Measurements from ENCODE around the gene ZNF121.

Gene ZNF121

DNA sequence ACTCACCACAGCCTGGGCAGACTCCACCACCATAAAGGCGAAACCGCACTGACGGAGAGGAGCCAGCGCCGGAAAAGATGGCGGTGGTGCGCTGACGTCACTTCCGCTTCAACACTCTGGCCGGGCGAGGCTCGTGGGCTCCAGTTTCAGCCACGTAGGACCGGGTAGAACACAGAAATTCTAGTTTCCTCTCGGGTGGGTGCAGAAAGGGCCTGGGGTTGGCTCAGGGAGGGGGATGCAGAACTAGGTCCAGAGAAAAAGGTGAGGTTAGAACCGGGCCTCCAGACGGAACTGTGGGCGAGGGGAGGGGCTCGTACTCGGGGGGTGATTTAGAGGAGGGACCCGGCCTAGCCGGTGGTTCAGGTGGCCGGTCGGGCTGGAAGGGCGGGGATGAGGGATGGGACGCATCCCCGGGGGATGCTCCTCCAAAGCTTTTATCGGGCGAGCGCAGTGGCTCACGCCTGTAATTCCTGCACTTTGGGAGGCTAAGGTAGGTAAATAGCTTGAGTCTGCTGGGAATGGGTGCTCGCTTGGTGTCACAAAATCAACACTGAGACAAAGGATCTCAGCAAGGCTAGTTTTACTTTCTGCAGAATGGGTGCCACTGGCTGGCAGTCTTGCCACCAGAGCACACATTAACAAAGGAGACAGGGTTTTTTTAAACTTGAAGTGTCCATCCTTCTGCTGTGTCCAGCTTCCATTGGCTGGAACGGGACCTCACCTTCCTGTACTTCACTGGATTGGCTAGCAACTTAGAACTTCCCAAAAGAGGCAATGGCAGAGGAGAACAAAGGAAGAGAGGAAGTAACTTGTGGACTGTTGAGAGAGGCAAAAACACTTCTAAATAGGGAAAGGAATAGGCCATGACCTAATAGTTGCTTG is 37.1 kb upstream of the ZNF121 start, which contains the start of gene ZNF561:
TSS of gene ZNF561 (minus strand) at position 77 of the 882 bp plus-strand sequence. CDS start 1,776 bp downstream, outside the sequence.
- no peak for TF ChIP-seq ZNF565 (CRISPR knock-in tag; conservative IDR thresholded peaks at IDR 0.05; ENCODE audit: low read depth)
- TF ChIP-seq, protein P1, sequence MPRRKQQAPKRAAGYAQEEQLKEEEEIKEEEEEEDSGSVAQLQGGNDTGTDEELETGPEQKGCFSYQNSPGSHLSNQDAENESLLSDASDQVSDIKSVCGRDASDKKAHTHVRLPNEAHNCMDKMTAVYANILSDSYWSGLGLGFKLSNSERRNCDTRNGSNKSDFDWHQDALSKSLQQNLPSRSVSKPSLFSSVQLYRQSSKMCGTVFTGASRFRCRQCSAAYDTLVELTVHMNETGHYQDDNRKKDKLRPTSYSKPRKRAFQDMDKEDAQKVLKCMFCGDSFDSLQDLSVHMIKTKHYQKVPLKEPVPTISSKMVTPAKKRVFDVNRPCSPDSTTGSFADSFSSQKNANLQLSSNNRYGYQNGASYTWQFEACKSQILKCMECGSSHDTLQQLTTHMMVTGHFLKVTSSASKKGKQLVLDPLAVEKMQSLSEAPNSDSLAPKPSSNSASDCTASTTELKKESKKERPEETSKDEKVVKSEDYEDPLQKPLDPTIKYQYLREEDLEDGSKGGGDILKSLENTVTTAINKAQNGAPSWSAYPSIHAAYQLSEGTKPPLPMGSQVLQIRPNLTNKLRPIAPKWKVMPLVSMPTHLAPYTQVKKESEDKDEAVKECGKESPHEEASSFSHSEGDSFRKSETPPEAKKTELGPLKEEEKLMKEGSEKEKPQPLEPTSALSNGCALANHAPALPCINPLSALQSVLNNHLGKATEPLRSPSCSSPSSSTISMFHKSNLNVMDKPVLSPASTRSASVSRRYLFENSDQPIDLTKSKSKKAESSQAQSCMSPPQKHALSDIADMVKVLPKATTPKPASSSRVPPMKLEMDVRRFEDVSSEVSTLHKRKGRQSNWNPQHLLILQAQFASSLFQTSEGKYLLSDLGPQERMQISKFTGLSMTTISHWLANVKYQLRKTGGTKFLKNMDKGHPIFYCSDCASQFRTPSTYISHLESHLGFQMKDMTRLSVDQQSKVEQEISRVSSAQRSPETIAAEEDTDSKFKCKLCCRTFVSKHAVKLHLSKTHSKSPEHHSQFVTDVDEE (CRISPR knock-in tag; IDR thresholded peaks at IDR 0.05), result 0 out of 2 replicates have a peak, but pooled peaks have one; percentile 27
- TF ChIP-seq CSDC2 (CRISPR knock-in tag; IDR thresholded peaks at IDR 0.05), result 0 out of 2 replicates have a peak, but pooled peaks have one; percentile 8
- TF ChIP-seq GLIS3 (CRISPR knock-in tag; IDR thresholded peaks at IDR 0.05), result 0 out of 2 replicates have a peak, but pooled peaks have one; percentile 27
- peak; percentile 55; the same call in 1 of the 2 replicates for TF ChIP-seq PATZ1 (CRISPR knock-in tag; IDR thresholded peaks at IDR 0.05; ENCODE audit: borderline replicate concordance)
- TF ChIP-seq ISL1 (CRISPR knock-in tag; IDR thresholded peaks at IDR 0.05), result no peak
- peak; percentile 95 for ATAC-seq

- no peak for TF ChIP-seq ARNTL (CRISPR knock-in tag; IDR thresholded peaks at IDR 0.05; ENCODE audit: borderline replicate concordance, low read depth)
- no peak for ATAC-seq
Measured at GRCh38 chr19:9620842-9621155, 36.5 kb upstream of the ZNF121 start.

- TF ChIP-seq ISL1 (CRISPR knock-in tag; IDR thresholded peaks at IDR 0.05) (no peak), SNAI2 (CRISPR knock-in tag; IDR thresholded peaks at IDR 0.05) (no peak), ZFP30 (CRISPR knock-in tag; IDR thresholded peaks at IDR 0.05) (no peak), BACH2 (CRISPR knock-in tag; IDR thresholded peaks at IDR 0.05; ENCODE audit: borderline replicate concordance) (no peak), CSDC2 (CRISPR knock-in tag; IDR thresholded peaks at IDR 0.05) (no peak), OSR1 (CRISPR knock-in tag; IDR thresholded peaks at IDR 0.05) (no peak), RARB (CRISPR knock-in tag; IDR thresholded peaks at IDR 0.05) (no peak), PPARA (CRISPR knock-in tag; IDR thresholded peaks at IDR 0.05; ENCODE audit: borderline replicate concordance) (no peak), CSRNP3 (CRISPR knock-in tag; IDR thresholded peaks at IDR 0.05) (no peak), PATZ1 (CRISPR knock-in tag; IDR thresholded peaks at IDR 0.05; ENCODE audit: borderline replicate concordance) (no peak), CREB5 (CRISPR knock-in tag; IDR thresholded peaks at IDR 0.05; ENCODE audit: low read depth) (no peak), ZC3H10 (CRISPR knock-in tag; IDR thresholded peaks at IDR 0.05) (no peak), POU6F1 (CRISPR knock-in tag; IDR thresholded peaks at IDR 0.05; ENCODE audit: borderline replicate concordance, low read depth) (no peak), GLIS3 (CRISPR knock-in tag; IDR thresholded peaks at IDR 0.05) (no peak)
- TF ChIP-seq, protein P1 (CRISPR knock-in tag; IDR thresholded peaks at IDR 0.05), result no peak
- ATAC-seq, result no peak
Measured at GRCh38 chr19:9615844-9616243, 31.5 kb upstream of the ZNF121 start.

Measured in SK-N-SH treated with all-trans-retinoic acid at 6 μM for 48 hours (cell line).